AG09309 (cell line): ENCODE data around the gene PDCL2.

Source experiments
- DNase-seq: peaks from one replicate; pipeline ENCODE4 v3.0.0-alpha.2; 2010; ENCODE audit warnings: low read depth
- H3K4me3 ChIP-seq: 2 replicates; pipeline ENCODE4 v1.5.1; 2011; ENCODE audit warnings: mild to moderate bottlenecking, low read depth, low read length, moderate library complexity; ENCODE audit not compliant: control insufficient read depth
- CTCF ChIP-seq: IDR thresholded peaks from 2 replicates; pipeline ENCODE4 v1.5.1; 2011; ENCODE audit warnings: mild to moderate bottlenecking, low read depth, low read length, inconsistent platforms; ENCODE audit not compliant: insufficient read depth, control insufficient read depth; ENCODE audit errors: missing control alignments

PDCL2 gene

GRCh38 chr4:55545151-55545550 lies 46.9 kb downstream of the PDCL2 start:
- no peak for TF ChIP-seq CTCF
- no peak for DNase-seq
- H3K4me3 ChIP-seq, result peak overlapping the region; percentile 79

- no peak overlapping the region for H3K4me3 ChIP-seq
- no peak for TF ChIP-seq CTCF
- DNase-seq, result no peak
Observed at GRCh38 chr4:55543858-55544257, 48.2 kb downstream of the PDCL2 start.

- DNase-seq, result no peak
- no peak for TF ChIP-seq CTCF
- H3K4me3 ChIP-seq, result no peak overlapping the region
Observed at GRCh38 chr4:55540271-55540670, 51.8 kb downstream of the PDCL2 start.

- DNase-seq, result no peak
- no peak for TF ChIP-seq CTCF
- H3K4me3 ChIP-seq, result no peak overlapping the region
Observed at GRCh38 chr4:55539658-55540057, 52.4 kb downstream of the PDCL2 start.

GRCh38 chr4:55538531-55538930 lies 53.5 kb downstream of the PDCL2 start:
- H3K4me3 ChIP-seq, result no peak overlapping the region
- TF ChIP-seq CTCF, result no peak
- DNase-seq, result no peak

GRCh38 chr4:55534306-55534705 lies 57.7 kb downstream of the PDCL2 start:
- H3K4me3 ChIP-seq, result no peak overlapping the region
- TF ChIP-seq CTCF, result no peak
- no peak for DNase-seq

GRCh38 chr4:55530691-55531090 lies 61.4 kb downstream of the PDCL2 start:
- no peak overlapping the region for H3K4me3 ChIP-seq
- DNase-seq, result no peak
- no peak for TF ChIP-seq CTCF
